Measurements from ENCODE around the gene EFCAB7.
"Not testable (repeated sequence)": the region's sequence is repeated elsewhere in the genome, so short reads cannot be mapped to it uniquely, and the experiment has no call there.

EFCAB7 gene

DNA sequence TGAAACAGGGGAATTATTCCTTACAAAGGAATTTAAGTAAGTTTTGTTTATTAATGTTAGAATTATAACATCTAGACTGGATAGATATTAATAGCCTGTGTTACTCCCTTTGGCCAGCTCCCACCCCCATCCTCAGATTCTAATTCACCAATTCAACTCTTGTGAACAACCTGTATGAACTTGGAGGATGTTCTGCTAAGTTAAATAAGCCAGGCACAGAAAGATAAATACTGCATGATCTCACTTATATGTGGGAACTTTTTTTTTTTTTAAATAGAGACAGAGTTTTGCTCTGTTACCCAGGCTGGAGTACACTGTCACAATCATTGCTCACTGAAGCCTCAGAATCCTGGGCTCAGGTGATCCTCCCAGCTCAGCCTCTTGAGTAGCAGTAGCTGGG lies 32.2 kb downstream of the EFCAB7 start:
- no peak for DNase-seq

DNA sequence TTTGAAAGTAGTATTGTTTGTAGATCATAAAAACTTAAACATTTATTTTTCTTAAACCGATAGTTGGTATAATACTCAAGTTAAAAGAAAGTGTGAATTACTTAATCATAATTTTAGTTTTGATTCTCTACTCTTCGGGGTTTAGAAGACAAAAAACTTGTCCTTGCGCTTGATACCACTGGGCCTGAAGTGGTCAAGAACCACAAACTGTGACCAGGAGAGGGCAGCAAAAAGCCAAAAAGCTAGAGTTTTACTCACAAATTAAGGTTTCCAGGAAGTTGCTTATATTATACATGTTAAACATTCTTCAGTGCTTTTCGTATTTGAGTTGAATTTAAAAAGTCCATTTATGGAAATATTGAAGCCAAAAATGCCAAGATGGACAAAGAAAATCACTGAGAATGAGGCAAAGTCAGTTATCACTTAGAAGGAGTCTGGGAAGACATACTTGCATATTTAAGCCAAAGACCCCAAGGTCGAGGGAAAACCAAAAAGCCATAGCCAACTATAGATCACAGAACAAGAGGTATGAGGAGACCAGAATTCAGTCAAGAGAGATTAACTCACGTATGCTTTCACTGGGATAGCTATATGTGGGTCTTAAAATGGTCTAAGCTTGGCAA lies 34.2 kb downstream of the EFCAB7 start:
- DNase-seq = peak; percentile 48

DNA sequence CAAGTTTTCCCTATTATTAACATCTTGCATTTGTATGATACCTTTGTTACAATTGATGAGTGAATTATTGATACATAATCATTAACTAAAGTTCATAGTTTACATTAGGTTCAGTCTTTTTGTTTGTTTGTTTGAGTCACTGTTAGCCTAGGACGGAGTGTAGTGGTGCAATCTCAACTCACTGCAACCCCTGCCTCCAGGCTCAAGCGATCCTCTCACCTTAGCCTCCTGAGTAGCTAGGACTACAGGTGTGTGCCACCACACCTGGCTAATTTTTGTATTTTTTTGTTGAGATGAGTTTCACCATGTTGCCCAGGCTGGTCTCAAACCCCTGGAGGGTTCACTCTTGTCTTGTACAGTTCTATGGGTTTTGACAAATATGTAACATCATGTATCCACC lies 36.0 kb downstream of the EFCAB7 start:
- DNase-seq = no peak

DNA sequence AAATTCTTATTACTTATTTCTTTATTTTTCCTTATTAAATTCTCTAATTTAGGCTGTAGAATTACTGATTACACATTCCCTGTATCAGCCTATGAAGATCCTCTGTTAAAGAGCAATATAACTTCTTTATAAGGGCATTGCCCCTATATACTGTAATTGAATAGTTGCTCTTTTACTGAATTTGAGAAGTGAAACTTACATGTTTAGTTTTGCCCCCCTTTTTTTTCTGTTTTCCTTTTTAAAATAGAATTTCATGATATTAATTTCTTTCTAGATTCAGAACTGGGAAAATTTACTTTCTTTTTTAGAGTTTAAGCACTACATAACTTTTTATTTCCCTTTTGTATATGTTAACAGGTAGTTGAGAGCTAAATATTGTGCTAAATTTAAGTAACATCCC lies 40.4 kb downstream of the EFCAB7 start:
- no peak for DNase-seq

DNA sequence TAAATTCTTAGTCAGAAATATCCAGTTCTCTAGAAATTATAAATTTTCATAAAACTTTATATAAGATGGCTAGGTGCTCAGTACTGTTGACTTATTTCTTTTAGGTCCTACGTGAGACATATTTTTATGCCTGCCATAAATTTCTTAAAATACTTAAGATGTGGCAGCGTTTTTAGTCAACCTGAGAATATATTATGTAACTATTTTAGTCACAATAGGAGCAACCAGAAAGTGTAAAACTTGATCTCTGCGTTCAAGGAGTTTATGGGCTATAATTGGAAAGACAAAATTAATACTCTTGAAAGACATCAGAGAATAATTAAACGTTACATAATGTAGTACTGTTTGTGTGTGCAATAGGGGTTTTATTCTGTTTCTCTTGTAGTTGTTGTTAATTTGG lies 45.7 kb downstream of the EFCAB7 start:
- no peak for DNase-seq

DNA sequence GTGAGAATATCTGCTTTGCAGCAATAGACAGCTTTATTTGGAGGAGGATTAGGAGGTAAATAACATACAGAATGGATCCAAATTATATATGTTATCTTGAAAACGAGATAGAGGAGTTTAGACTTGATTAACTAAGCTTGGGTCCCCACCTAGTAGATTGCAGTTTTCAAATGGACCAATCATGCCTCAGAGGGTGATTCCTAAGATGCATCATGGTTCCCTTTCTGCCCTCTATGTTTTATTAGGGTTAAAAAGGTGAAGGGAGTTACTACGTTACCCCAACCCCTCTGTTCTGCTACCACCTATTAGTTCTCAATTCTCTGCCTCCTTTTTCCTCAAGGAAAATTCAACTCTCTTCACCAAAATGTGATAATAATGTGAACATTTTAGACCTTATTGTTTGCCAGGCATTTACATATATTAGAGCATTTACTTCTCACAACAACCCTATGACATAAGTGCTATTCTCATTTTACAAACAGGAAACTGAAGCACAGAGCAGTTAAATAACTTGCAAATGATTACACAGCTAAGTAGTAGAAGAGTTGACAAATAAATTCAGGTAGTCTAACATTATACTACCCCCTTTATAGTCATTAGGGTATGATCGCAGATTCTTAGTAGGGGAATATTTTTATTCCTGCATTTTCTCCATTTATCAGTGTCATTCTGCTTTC lies 46.5 kb downstream of the EFCAB7 start:
- no peak for DNase-seq

DNA sequence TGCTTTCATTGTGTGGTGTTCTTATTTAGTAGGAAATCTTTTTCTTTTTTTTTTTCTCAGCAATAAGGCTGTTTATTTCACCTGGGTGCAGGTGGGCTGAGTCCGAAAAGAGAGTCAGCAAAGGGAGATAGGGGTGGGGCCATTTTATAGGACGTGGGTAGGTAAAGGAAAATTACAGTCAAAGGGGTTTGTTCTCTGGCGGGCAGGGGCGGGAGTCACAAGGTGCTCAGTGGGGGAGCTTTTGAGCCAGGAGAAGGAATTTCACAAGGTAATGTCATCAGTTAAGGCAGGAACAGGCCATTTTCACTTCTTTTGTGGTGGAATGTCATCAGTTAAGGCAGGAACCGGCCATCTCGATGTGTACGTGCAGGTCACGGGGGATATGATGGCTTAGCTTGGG lies 49.4 kb downstream of the EFCAB7 start:
- not testable (repeated sequence) for DNase-seq

DNA sequence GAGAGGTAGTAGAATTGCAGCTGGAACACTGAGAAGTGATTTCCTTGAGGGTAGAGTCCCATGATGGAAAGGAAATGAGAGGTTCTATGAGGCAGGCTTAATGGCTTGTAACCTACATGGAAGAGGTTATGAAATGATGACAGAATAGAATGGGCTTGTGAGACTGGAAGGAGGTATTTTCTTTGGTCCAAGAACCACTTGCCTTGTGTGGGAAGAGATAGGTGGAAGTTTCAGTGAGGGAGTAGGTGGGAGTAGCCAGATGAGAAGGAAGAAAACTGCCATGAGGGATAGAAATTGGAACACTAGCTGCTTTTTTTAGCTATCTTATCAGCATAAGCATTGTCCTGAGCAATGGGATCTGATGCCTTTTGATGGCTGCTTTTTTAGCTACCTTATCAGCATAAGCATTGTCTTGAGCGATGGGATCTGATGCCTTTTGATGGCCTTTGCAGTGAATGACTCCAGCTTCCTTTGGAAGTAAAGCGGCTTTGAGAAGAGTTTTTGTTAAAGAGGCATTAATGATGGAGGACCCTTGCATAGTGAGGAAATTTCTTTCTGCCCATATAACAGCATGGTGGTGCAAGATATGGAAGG lies 51.0 kb downstream of the EFCAB7 start:
- not testable (repeated sequence) for DNase-seq

DNA sequence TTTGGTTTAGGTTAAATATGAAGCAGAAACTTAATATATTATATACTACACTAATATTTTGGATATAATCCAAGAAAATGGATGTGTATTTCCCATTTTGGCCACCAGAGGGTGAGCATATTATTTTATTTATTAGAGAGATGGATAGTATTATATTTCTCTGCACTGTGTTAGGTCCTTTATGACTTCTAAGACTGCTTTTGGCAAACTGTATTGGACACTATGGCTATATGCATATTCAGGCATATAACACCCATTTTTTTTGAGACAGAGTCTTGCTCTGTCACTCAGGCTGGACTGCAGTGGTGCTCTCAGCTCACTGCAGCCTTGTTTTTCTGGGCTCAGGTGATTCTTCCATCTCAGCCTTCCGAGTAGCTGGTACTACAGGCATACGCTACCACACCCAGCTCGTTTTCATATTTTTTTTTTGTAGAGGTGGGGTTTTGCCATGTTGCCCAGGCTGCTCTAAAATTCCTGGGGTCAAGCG lies 52.1 kb downstream of the EFCAB7 start:
- DNase-seq = peak; percentile 37

DNA sequence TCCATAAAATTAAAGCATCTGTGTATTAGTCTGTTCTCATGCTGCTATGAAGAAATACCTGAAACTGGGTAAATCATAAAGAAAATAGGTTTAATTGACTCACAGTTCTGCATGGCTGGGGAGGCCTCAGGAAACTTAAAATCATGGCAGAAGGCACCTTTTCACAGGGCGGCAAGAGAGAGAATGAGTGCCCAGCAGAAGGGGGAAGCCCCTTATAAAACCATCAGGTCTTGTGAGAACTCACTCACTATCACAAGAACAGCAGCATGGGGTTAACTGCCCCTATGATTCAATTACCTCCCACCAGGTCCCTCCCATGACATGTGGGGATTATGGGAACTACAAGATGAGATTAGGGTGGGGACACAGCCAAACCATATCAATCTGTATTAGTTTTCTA lies 63.0 kb downstream of the EFCAB7 start:
- DNase-seq = not testable (repeated sequence)

DNA sequence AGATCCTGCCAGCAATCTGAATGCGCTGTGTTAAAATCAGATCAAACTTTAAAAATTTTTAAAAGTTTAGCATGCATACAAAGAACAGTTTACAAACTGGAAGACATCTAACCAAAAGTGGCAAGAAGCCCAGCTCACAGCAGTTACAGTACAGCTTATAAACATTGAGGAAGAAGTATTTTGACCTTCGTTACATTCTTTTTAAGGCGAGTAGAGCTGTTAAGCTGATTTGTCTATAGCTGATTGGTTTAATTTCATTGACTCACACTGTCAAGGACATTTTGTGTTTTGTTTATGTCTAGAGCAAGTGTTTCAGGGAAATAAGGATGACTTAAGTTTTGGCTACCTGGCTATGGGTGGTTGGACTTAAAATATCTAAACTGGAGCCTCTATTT lies 66.8 kb downstream of the EFCAB7 start:
- DNase-seq = no peak

DNA sequence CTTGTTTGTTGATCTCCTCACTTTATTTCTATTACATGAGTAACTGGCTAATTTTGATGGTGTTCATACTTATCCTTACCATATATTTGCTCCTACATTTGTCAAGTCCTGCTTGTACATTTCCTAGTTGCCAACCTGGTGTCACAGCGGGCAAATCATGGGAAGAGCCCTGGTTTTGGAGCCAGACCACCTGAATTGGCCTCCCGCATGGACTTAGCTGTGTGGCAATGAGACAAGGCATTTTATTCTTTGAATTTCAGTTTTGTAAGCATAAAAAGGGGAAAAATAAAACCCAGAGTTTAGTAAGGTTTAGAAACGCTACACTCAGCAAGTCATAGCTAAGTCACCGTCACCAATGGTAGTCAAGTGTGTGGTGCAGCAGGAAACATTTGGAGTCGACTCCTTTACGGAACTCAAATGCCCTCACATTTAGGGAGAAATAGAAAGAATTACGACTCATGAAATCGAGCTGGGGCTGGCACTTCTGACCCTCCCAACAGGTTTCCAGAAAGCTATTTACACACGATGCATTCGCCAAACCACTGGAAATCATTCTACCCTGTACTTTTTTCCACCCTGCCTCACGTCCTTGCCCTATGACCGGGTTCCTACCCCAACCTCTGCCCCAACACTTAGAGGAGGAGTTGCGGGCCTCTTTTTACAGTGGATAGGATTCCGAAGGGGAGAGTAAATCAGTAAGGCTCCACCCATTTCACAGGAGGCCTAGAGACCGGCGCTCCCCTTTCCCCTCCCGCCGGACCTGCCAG lies 69.4 kb downstream of the EFCAB7 start:
- DNase-seq = no peak

DNA sequence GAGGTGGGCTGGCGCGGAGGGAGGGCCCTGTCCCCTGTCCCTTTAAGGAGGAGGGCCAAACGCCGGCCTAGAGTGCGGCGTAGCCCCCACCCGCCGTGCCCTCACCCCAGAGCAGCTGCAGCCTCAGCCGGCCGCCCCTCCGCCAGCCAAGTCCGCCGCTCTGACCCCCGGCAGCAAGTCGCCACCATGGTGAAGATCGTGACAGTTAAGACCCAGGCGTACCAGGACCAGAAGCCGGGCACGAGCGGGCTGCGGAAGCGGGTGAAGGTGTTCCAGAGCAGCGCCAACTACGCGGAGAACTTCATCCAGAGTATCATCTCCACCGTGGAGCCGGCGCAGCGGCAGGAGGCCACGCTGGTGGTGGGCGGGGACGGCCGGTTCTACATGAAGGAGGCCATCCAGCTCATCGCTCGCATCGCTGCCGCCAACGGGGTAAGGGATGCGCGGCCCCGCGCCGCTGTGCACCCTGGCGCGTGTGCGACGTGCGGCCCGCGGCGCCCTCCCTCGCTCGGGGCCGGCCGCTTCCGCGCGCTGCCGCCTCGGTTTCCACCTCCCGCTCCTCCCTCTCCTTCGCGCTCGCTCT lies 70.1 kb downstream of the EFCAB7 start, which contains the start of gene PGM1:
PGM1 (plus strand) TSS at position 109 of the 583 bp plus-strand sequence; CDS start at position 187, 78 bp downstream.
- DNase-seq = peak; percentile 87

DNA sequence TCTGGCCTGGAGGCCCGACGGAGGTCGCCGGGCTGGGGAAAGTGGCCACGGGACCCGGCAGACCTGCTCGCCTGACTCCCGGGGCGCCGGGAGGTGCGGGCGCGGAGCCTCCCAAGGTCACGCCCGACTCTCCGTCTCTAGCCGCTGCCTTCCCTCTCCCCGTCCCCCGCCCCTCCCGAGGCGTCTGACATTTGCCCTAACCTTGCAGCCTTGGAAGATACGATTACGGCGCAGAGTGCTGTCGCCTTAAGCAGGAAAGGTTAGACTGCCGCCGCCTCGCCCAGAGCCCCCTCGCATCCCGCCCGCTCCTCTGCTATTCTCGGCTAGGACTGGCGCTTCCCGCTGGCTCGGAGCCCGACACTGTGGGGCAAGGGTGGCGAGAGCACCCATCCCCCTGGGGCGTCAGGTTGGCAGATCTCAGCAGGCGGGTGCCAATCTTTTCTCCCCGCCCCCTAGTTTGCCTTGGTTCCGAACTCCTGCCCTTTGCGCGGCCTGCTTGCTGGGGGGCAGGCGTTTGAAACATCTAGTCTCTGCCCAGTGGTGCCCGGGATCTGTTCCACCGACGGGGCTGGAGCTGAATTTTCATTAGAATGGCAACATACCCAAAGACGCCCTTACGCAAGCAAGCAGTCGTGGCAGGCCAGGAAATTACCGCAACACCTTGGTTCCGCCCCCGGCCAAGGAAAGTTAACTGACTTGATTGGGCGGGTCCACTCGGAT lies 70.7 kb downstream of the EFCAB7 start:
- peak; percentile 59 for DNase-seq

DNA sequence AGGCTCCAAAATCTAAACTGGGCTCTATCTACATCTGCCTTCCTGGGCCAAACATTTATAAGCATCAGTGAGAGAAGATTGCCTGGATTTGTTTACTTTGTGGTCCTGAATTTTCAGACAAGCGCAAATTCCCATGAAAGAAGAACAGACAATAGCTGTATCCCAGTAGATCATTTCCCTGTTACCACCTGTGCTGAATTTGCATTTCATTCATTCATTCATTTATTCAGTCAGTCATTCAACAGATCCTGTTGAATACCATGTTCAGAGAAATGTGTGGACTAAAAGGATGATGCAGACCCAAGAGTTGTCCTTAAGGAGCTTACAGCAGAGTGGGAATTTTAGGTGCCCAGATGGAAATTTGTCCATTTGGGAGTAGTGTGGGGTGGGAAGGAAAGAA lies 72.1 kb downstream of the EFCAB7 start:
- DNase-seq = no peak

DNA sequence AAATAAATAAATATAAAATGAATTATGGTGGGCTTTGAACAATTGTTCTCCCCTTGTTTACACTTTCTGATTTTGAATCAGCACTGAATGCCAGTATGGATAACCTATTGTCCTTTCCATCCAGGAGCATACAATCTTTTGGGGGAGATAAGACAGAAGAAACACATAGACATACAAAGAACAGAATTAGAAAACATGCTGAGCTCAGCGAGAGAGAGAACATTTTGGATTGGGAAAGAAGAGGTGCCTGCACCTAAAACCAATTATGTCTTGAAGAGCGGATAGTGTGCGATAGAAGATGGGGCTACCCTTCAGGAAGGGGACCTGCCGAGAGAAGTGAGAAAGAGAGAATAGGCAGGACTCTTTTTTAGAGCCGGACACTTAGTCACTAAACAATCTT lies 76.5 kb downstream of the EFCAB7 start:
- no peak for DNase-seq

DNA sequence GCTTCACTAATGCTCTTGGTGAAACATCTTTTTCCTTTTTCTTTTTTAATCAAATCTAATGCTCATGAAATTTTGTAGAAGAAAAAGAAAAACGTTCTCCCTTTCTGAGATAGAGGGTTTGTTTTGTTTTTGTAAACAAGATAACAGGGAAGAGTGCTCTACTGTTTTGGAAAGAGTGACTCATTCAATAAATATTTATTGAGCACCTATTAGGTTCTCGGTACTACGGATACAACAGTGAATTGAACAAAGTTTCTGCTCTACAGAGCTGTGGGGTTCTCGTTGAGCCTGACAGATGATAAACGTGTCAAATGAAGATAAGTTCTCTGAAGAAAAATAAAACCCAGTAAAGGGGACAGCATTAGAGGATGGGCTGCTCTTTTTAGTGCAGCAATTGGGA lies 76.9 kb downstream of the EFCAB7 start:
- no peak for DNase-seq

DNA sequence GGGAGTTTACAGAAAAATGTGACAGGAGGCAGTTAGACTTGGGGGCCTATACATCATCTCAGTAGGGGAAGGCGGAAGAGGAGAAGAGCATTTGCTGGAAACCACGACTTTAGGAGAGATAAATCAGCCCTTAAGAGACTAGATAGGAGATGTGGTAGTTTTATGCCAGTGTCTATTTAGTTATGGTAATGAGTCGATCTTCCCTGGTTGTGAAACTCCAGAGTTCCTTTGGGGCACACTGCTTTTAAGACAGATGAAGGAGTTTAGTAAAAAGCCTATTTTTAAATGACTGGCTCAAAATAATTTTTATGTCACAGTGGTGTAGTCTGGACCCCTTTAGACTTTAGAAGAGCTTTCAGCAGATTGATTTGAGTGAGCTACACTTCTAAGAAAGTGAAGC lies 77.7 kb downstream of the EFCAB7 start:
- no peak for DNase-seq

DNA sequence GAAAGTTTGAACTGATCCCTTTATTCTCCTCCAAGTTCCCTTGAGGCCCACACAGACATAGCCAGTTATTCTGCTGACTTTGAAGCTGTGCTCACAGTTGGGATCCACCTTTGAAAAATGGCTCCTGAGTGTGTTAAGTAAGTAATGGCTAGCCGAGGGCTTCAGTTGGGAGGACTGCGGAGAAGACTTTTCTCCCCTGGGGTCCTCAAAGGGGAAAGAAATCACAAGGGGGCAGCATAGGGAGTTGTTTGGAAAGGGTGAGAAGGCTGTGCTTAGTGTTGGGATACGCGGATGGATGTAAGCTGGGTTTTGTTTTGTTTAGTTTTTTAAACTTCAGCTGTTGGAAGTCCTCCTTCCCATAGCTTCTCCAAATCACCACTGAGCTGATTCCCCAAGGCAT lies 78.1 kb downstream of the EFCAB7 start:
- no peak for DNase-seq

DNA sequence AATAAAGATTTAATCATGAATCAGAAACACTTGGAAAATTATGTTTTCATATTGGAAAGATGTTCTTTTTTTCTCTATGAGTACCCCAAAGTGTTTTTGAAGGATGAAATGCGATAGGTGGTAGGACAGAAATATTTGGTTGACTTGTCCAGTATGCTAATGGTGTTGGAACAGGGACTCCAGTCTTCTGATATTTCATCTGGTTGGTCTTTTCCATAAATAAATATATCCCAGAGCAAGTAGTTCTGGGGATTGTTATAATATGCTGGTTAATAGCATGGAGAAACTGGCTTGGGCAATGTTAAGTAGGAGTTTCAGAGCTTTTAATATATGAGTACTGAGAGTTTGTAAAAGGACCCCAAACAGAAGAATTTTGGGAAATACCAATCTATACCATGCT lies 78.6 kb downstream of the EFCAB7 start:
- DNase-seq = no peak

DNA sequence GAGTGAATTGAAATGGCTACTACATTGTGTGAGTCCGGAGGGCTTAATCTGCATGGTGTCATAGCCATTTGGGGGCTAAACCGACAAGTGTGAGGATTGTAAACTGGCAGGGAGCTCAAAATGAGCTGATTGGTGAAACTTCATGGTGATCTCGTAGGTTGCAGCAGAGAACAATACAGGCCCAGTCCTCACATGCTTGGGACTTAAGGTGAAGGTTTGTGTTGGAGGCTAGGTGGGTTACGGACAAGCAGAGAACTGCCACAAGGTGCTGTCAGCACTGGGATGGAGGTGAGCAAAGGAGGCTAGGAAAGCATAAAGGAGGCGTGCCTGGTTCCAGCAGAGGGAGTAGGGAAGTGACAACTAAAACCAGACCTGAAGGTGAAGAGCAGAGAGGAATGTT lies 79.3 kb downstream of the EFCAB7 start:
- DNase-seq = no peak

DNA sequence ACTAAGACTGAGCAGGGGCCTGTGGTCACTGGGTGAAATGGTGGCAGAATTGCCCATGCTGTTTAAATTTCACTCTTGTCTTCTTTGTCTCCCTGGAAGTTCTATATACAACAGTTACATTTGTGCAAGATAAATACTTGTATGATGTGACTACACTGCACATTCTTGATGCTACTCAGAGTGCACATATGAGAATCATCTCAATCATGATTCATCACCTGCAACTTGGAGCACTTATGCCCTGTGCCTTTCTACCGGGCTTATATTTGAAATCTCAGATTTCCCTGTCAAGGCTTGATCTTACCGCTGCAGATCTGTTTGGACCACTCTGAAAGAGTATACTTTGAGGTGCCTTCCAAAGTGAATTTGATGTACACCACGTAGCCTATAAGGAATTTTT lies 80.5 kb downstream of the EFCAB7 start:
- no peak for DNase-seq

DNA sequence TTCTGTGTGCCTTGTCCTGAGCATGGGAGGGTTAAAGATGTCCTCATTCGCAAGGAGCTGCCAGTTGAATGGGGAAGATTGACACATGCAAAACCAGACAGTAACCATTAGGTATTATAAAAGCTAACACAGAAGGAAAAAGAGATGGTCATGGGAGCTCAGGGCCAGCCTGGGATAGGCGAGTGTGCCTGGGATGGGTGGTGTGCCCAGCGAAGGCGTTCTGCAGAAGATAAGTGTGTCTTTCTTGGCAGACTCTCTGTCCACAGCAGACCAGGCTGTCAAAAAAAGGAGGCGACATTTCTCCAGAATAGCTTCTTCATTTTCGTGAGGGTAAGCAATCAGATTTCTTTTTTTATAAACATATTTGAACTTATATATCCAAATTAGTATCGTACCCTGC lies 84.0 kb downstream of the EFCAB7 start:
- no peak for DNase-seq
